Jurkat, Clone E6-1 (cell line): ENCODE results near the gene AHNAK.
"Not testable (repeated sequence)": the region's sequence is repeated elsewhere in the genome, so short reads cannot be mapped to it uniquely, and the experiment has no call there.

Source experiments
- DNase-seq: peaks from one replicate; pipeline ENCODE4 v3.0.0-alpha.2; 2011; ENCODE audit warnings: low read depth, low spot score
- H3K4me3 ChIP-seq: 2 replicates; pipeline ENCODE4 v1.5.1; 2011; ENCODE audit warnings: mild to moderate bottlenecking, low read length, control low read depth, moderate library complexity

Gene AHNAK

GRCh38 chr11:62479631-62480201, 66.9 kb downstream of the AHNAK start:
- no peak overlapping the region for H3K4me3 ChIP-seq
- DNase-seq: no peak

- DNase-seq: no peak
- H3K4me3 ChIP-seq: no peak overlapping the region
Measured at GRCh38 chr11:62477927-62478326, 68.7 kb downstream of the AHNAK start.

GRCh38 chr11:62472063-62472884, 74.3 kb downstream of the AHNAK start:
- DNase-seq: no peak
- H3K4me3 ChIP-seq: no peak overlapping the region

DNA sequence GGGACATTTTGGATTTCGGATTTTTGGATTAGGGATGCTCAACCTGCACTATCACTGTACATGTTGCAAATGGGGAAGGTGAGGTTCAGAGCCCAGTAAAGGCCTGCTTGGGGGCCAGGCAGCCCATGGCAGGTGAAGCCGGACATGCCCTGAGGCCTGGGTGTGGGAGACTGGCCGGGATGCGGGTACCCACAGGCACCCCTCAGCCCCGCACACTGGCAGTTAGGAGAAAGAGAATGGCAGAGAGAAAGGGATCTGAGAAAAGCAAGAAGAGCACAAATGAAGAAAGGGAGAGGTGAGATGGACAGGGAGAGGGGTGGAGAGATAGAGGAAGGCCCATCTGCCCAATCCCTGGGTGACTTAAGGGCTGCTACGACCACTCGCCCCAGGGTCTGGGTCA, 75.0 kb downstream of the AHNAK start:
- no peak for DNase-seq
- H3K4me3 ChIP-seq: no peak overlapping the region

- no peak overlapping the region for H3K4me3 ChIP-seq
- no peak for DNase-seq
Measured at GRCh38 chr11:62468577-62468976, 78.0 kb downstream of the AHNAK start.

DNA sequence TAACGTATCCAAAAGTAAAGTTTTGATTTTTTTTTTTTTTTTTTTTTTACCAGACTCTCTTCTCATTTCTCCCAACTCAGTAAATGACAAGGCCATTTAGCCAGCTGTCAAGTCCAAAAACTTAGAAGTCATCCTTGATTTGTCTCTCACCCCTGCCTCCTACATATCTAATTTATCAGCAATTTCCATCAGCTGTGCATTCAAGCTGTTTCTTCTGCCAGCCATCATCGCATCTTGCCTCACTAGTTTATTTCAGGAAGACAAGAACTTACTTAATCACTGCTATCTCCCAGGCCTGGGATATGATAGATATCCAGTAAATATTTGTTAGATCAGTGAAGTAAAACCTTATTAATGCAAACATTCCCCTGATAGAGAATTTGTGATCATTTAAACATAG, 80.2 kb downstream of the AHNAK start:
- no peak for DNase-seq
- no peak overlapping the region for H3K4me3 ChIP-seq

- DNase-seq: no peak
- no peak overlapping the region for H3K4me3 ChIP-seq
Measured at GRCh38 chr11:62464655-62465054, 82.0 kb downstream of the AHNAK start.

GRCh38 chr11:62463121-62463542, 83.5 kb downstream of the AHNAK start:
- H3K4me3 ChIP-seq: no peak overlapping the region
- no peak for DNase-seq

- no peak for DNase-seq
- no peak overlapping the region for H3K4me3 ChIP-seq
Measured at GRCh38 chr11:62462508-62462892, 84.1 kb downstream of the AHNAK start.

GRCh38 chr11:62461740-62462507, 84.7 kb downstream of the AHNAK start:
- peak; percentile 11 for DNase-seq
- H3K4me3 ChIP-seq: no peak overlapping the region

- no peak overlapping the region for H3K4me3 ChIP-seq
- DNase-seq: no peak
Measured at GRCh38 chr11:62459080-62459479, 87.5 kb downstream of the AHNAK start.

DNA sequence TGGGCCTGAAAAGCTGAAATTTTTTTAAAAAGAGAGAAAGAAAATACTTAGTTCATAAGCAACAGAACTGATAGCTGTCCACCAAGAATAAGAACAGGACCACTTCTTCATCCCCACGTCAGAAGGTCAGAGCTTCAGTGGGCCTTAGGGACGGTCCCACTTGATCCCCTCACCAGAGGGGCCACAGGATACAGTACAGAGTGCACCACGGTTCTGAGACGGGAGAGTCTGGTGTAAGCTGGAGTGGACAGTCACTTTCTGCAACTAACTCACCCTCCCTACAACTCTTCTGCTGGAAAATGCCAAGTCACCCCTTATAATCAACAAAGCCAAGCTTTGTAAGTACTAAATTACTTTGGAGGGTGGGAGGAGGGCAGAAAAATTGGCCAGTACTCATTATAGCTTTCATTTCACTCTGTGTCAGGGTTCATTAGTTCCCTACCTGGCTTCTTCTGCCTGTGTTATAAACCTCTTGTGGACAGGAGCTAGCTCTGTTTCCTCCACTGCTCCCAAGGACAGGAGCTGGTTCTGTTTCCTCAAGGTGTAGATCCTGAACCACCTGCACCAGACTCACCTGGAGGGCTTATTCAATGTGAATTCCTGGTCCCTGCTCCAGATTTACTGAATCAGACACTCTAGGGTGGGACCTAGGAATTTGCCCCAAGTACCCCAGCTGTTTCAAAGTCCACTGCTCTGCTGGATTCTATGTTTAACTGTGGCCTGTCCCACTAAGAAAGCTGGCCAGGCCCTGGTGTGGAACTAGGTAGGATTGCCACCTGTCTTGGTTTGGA, 88.2 kb downstream of the AHNAK start:
- no peak for DNase-seq
- no peak overlapping the region for H3K4me3 ChIP-seq

DNA sequence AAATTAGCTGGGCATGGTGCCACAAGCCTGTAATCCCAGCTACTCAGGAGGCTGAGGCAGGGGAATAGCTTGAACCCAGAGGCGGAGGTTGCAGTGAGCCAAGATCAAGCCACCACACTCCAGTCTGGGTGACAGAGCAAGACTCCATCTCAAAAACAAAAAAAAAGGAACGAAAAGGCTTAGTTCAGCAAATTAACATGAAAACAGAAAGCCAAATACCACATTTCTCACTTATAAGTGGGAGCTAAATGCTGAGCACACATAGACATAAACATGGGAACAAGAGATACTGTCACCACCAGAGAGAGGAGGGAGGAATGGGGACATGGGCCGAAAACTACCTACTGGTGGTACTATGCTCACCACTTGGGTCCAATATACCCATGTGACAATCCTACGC, 89.1 kb downstream of the AHNAK start:
- no peak for DNase-seq
- no peak overlapping the region for H3K4me3 ChIP-seq

DNA sequence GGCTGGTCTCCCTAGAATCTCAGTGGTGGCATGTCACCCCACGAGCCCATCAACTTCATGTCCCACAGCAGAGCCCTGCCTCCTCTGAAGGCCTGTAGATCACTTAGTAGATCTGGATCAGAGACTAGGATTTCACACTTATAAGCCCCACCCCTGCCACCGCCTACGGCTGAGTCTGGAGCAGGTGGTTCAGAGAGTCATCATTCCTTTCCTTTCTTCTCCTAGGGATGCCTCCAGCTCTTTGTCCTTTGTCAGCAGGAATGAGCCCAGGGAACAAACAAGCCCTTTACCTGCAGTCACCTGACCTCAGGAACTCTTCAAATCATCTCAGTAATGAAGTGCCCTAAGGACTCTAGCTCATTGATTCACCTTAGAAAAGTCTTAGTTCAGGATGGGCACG, 90.0 kb downstream of the AHNAK start:
- DNase-seq: no peak
- H3K4me3 ChIP-seq: no peak overlapping the region

DNA sequence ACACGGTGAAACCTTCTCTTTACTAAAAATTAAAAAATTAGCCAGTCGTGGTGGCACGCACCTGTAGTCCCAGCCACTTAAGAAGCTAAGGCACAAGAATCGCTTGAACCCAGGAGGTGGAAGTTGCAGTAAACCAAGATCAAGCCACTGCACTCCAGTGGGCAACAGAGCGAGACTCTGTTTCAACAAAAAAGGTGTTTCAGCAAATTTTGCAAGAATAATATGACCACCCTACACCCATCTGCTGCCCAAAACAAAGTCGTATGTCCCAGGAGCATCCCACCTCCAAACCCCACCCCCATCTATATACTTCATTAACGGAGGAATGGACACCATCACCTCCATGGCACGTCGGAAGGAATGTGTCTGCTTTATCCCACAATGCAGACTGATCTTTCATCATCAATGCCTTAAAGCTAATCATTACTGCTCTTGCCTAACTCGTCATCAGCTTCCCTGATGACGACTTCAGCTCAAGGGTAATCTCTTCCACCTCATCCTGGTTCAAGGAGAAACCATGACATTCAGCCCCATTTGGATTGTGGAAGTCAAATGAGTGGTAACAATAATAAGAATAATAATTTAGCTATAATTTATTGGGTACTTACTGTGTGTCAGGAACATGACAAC, 93.7 kb downstream of the AHNAK start:
- no peak overlapping the region for H3K4me3 ChIP-seq
- no peak for DNase-seq

- H3K4me3 ChIP-seq: no peak overlapping the region
- no peak for DNase-seq
Measured at GRCh38 chr11:62452261-62452660, 94.3 kb downstream of the AHNAK start.

- DNase-seq: no peak
- no peak overlapping the region for H3K4me3 ChIP-seq
Measured at GRCh38 chr11:62451241-62451621, 95.4 kb downstream of the AHNAK start.

DNA sequence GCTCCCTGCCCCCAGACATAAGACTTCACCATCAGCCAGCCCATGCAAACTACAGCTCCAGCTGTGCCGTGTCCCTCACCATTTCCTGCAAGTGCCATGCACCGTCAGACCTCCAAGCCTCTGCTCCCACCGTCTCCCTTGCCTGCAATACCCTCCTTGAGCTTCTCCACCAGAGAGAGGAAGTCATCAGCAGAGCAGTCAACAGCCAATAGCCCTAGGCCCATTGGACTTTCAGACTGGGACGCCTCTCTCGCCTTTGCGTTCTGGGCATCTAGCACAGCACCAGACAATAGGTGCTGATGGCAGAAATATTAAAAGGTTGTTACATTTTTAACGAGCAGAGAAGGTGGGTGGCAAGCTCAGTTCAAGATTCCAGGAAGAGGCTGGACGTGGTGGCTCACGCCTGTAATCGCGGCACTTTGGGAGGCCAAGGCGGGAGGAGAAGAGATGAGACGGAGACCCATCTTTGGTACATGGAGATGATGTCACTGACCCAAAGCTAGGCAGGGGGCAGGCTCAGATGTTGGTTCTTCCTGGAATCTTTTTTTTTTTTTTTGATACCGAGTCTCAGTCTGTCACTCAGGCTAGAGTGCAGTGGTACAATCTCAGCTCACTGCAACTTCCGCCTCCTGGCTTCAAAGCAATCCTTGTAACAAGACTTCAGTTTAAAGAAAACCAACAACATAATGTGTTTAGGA, 95.9 kb downstream of the AHNAK start:
- DNase-seq: no peak
- no peak overlapping the region for H3K4me3 ChIP-seq

- H3K4me3 ChIP-seq, DNase-seq: not testable (repeated sequence)
Measured at GRCh38 chr11:62449912-62450311, 96.7 kb downstream of the AHNAK start.
